ENCODE data around the gene LSAMP.

LSAMP gene

GRCh38 chr3:116018646-116019045 lies 426.6 kb downstream of the LSAMP start:
- DNase-seq (ENCODE audit: low read depth) = no peak

DNA sequence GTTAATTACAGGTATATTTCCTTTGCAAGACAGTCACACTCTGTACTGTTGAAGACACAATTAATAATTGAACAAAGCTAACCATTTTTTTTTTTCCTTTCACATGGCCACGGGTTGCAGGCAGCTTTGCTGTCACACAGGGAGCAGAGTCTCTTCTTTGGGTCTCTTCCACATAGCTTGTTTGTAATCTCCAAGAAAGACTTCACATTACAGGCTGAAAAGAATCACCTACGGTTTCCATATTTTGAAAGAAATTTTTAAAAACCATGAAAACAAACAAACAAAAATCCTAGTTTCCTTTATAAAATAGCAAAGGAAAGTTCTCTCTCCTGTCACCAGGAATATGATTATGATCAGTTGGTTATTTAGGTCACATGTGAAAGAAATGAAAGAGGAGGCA lies 429.4 kb downstream of the LSAMP start:
- DNase-seq (ENCODE audit: low read depth) = no peak

- no peak for DNase-seq (ENCODE audit: low read depth)
Observed at GRCh38 chr3:116007000-116007399, 438.3 kb downstream of the LSAMP start.

DNA sequence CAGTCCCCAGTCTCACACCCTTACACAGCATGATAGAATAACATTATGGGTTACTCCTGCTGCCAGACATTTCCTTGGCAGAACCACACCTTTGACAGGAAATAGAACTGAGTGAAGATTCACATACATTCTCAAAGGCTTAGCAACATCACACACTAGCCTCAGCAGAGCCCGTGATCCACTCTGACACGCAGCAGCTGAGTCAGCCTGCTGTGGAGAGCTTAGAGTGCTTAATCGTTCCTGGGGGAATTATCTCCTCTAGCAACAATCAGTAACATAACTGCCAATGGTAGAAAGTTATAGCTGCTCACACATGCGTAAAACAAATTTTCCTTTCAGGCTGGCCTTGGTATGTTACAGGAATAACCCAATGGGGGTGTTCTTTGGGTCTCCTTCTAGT lies 439.9 kb downstream of the LSAMP start:
- DNase-seq (ENCODE audit: low read depth) = peak; percentile 88

GRCh38 chr3:116002235-116002634 lies 443.1 kb downstream of the LSAMP start:
- DNase-seq (ENCODE audit: low read depth) = no peak

DNA sequence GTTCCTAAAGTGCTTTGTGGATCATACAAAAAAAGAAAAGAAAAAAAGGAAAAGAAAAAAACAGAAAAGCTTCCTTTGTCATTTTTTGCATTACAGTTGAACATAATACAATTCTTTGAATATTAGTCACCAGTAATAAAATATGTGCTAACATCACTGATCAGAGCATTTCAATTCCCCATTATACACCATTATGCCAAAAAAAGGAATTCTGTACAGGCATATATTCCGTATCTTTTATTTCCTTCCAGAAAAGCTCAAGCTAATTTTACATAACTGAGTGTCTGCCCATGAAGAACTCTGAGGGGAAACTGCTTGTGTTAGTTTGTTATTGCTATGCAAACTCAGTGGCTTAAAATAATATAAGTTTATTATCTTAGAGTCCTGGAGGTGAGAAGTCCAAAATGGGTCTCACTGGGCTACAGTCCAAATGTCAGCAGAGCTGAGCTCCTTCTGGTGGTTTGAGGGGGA lies 444.1 kb downstream of the LSAMP start:
- peak; percentile 17 for DNase-seq (ENCODE audit: low read depth)

GRCh38 chr3:116000311-116000710 lies 445.0 kb downstream of the LSAMP start:
- peak; percentile 65 for DNase-seq (ENCODE audit: low read depth)

DNA sequence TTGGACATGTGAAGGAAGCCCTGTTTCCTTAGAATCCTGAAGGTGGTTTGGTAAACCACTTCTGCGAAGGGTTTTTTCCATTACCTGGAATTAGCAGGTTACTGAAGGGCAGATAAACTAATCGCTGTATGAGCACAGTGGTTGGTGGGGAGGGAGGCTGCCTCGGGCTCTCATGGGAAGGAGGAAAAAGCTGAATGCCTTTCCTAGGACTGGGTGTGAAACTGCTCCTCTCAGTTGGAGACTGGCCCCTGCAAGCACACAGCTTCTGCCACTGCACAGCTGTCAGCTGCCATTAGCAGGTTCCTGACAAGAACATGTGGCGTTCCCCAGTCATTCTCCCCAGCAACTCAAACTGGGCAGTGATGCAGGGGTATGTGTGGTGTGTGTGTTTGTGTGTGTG lies 445.7 kb downstream of the LSAMP start:
- DNase-seq (ENCODE audit: low read depth) = no peak

DNA sequence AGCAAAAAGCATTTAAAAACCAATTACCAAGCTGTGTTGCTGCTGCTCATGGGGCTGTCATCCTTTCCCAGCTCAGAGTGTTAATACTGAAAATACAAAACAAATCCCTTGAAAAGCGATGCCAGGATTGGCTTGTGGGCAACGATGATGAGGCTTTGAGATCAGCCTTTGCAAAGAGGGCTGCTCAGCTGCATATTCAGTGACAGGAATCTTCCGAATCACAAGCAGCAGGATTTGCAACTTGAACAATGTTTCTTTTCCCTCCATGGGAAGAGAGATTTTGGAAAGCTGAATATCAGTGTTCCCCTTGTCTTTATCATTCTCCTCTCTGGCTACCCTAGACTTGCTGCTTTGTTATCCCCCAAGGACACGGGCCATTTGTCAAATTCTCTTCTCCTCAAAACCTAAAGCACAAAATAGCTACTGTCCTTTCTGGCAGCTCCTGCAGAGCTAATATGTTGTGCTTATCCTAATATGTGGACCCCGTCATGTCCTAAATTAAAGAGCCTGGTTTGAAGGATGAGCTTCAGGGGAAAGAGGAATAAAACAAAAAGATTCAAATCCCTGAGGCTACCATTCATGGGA lies 446.2 kb downstream of the LSAMP start:
- DNase-seq (ENCODE audit: low read depth) = no peak

DNA sequence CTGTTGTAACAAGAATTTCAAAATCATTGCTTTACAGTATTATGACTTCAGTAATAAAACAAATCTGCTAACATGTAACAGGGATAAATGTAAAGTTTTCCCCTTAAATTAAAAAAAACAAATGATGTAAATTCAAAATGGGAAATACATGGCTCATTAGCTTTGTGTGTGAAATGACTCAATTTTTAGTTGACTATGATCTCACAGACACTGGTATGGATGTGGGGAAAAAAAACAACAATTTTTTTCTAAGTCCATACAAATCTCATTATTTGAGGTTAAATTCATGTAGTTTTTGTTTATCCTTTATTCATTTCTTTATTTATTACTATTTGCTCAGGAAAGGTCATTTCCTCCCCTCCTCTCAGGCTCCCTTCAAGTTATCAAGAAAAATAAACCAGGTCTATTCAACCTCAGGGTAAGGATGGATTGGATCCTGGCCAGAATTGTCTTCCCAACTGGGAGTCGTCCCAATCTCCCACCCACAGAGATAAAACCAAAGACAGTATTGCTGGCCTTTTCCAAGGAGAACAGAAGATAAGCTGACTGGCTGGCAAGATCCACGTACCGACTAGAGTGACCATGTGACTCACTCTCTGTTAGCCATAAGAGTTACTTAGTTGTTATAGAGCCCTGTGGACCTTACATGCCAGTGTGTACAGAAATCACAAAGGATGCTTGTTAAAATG lies 448.7 kb downstream of the LSAMP start:
- DNase-seq (ENCODE audit: low read depth) = no peak

DNA sequence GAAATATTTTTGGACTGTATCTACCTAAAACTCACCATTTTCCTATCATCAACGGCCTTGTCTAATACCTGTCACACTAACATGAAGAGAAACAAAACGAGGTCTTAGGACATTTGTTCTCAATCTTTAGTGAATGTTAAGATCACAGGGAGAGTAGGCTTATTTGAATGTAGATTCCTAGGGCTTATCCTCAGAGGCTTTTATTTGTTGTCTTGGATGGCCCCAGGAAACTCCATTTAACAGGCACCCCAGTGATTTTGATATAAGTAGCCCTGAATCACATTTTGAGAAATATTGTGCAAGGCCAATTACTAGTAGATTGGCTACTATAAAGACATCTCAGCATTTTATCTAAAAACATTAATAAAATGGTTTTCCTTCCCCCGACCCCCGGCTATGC lies 454.6 kb downstream of the LSAMP start:
- no peak for DNase-seq (ENCODE audit: low read depth)

DNA sequence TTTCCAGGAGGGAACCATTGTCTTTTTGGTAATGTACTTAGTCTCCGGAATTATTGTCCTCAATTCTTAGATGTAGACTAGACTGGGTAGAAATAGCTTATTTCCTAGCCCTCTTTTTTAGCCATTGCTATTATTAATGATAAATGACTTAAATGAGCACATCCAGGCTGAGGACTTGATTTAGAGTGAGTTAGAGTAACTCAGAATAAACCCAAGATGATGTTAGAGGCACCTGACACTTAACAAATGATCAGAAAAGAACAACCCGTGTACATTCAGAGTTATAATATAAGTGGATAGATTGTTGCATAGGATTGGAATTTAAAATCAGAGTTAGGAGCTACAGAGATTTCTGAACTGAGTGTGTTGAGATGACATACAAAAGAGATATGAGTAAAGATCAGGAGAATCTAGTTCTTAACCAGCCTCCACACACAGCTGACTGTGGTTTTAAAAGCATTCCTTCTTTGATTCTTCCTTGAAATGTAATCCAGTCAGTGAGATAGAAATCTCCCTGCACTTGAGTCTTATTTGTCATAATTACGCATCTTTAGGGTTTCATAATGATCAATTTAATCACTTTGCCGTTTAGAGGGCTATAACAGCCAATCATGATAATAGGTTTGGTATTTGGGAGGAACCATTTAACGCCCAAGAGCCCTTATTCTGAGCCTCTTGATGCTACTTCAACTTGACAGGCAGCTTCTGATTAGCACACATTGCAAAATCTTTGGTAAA lies 455.4 kb downstream of the LSAMP start:
- no peak for DNase-seq (ENCODE audit: low read depth)

DNA sequence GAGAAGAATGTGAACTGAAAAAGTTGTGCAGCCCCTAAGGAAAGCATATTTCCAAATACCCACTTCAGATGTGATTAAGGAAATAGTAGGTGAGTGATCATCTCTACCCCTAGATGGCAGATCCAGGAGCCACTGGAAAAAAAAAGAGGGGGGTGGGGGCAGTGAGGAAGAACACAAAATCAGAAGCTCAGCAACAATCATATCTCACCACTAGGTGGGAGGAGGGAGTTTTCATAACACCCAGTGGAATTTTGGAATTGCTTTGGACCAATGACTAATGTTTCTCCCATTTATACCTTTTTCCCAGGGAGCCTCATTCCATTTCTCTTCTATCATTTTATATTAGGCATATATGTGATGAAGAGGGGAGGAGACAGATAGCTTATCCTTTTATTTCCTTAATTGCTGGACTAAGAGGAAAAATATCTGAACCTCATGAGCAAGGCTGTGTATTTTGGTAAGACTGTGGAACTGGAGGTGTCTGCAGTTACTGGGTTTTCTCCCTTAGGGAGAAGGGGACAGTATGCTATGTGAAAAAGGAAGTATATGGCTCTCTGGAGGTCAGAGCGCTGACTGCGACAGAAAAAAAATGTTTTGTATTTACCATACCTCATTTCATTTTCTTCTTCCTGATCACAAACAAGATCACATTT lies 458.6 kb downstream of the LSAMP start:
- DNase-seq (ENCODE audit: low read depth) = no peak

DNA sequence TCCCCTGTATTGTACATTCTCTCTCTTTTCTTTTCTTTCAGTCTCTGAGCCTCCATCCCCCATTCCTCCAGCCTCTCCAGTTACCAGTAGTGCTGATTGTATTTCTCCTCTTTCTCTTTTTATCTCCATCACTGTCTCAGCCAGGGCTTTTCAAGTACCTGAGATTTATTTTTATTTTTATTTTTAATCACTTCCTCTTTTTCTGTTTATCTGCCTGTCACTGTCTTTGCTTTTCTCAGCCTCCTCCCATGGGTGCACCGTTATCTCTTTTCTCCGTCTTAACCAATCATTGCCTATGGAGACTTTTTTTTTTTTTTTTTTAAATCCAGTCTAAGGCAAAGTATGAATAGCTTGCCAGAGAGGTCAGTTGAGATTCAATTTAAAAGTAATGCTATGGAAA lies 462.7 kb downstream of the LSAMP start:
- DNase-seq (ENCODE audit: low read depth) = no peak

GRCh38 chr3:115982108-115982507 lies 463.2 kb downstream of the LSAMP start:
- DNase-seq (ENCODE audit: low read depth) = no peak

DNA sequence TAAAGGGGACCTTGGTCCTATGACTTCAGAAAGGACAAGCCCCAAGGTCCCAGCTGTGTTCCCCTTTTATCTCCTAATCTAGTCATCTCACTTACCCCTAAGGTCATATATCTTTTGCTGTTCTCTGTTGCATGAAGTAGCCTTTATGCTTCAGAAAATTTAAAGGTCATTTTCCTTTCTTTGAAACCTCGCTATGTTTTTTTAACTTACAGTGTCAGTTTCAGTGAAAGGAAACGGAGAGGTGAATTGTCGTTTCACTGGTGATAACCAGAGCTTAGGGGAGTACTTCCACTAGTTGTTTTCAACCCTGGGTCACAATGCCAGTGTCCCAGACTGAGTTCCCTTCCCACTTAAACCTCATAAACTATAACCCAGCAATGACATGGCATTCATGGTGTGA lies 464.6 kb downstream of the LSAMP start:
- no peak for DNase-seq (ENCODE audit: low read depth)

GRCh38 chr3:115977866-115978265 lies 467.4 kb downstream of the LSAMP start:
- DNase-seq (ENCODE audit: low read depth) = no peak

GRCh38 chr3:115975796-115976195 lies 469.5 kb downstream of the LSAMP start:
- no peak for DNase-seq (ENCODE audit: low read depth)

- DNase-seq (ENCODE audit: low read depth) = no peak
Observed at GRCh38 chr3:115975353-115975752, 469.9 kb downstream of the LSAMP start.

- DNase-seq (ENCODE audit: low read depth) = no peak
Observed at GRCh38 chr3:115974940-115975339, 470.3 kb downstream of the LSAMP start.

DNA sequence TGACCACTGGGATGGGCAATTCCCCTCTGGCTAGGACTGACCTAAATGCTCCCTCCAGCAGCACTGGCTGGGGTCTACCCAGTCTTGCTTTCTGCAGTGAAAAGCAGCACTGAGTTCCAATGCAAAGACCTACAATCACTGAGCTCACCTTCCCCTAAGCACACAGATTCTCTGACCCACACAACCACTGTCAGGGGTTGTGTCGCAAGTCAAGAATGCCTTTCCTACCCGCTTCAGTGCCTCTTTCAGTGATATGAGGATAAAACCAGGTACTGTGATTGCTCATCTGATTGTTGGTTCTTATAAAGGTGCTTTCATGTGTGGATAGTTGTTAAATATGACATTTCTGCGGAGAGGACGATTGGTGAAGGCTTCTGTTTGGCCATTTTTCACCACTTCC lies 476.4 kb downstream of the LSAMP start:
- DNase-seq (ENCODE audit: low read depth) = no peak

GRCh38 chr3:115961380-115961779 lies 483.9 kb downstream of the LSAMP start:
- DNase-seq (ENCODE audit: low read depth) = peak; percentile 23

DNA sequence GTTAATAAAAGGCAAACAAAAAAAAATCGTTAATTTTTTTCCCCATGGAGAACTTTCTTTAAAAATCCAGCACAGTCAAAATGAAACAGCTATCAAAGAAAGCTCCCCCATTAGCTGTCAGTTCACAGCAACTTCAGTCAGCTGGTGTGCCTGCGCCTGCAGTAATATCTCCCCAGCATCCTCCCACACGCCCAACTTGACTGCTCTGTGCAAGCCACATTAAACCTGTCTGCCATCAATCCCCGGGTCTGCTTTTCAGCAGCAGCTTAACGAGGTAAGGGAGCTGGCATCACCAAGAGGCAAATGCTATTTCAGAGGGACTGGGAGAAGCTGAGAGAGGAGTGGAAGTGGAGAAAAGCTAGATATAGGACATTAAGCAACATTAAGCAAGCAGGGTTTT lies 484.5 kb downstream of the LSAMP start:
- no peak for DNase-seq (ENCODE audit: low read depth)
